Measurements from ENCODE around the gene TCFL5.
A peak's percentile ranks its signal among the peaks of the same experiment; 100 is the strongest.

TCFL5 gene

DNA sequence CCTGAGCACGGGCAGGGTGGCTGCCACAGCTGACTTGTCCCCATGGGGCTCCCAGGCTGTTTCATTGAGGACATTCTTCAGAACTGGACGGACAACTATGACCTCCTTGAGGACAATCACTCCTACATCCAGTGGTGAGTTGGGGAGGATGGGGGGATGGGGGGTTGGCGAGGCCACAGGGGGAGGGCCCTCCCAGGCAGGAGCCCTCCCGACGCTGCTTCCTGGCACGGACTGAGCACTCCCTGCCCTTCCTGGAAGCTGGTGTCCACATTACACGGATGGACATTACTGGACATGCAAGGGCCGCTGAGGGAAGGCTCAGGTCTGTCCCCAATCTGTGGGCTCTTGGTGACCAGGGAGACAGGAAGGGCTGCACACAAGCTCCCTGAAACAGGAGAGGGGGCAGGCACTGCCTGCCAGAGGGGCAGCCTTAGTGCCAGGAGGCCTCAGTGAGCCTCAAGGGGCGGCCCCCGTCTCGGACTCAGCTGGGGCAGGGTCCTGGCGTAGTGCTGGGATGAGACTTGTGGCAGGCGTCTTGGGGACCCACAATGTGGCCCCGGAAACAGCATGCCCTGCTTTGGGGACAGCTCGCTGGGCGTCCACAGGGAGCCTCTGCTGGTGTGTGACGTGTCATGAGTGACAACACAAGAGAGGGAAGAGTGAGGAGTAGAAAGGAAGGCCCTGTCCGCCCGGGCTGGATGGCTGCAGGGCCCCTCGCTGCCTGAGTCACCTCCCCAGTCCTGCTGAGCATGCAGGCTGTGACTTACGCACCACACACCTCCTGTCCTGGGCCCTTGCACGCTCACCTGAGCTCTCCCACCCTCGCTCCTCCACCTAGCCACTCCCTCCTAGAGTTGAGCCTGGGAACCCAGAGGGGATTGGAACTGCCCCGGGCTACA is 51.8 kb downstream of the TCFL5 start:
- DNase-seq (ENCODE audit: low spot score), result no peak

DNA sequence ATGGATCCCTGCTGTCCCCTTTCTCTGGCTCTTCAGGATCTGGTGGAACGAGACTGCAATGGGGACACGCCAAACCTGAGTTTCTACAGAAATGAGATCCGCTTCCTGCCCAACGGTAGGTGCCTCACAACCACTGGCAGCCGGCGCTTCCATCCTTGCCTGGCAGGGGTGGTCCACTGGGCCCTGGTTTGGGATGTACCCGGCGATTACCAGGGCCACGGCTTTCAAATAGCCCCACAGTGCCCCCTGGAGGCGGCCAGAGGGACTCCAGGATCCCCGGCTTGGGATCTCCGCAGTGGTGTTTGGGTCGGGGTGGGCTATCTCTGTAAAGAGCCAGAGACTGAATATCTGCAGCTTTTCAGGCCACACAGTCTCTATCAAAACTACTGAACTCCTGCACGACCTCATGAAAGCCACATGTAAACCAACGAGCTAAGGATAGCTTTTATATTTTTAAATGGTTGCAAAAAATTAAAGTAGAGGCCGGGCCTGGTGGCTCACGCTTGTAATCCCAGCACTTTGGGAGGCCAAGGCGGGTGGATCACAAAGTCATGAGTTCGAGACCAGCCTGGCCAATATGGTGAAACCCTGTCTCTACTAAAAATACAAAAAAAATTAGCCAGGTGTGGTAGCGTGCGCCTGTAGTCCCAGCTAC is 53.3 kb downstream of the TCFL5 start:
- no peak for DNase-seq (ENCODE audit: low spot score)

DNA sequence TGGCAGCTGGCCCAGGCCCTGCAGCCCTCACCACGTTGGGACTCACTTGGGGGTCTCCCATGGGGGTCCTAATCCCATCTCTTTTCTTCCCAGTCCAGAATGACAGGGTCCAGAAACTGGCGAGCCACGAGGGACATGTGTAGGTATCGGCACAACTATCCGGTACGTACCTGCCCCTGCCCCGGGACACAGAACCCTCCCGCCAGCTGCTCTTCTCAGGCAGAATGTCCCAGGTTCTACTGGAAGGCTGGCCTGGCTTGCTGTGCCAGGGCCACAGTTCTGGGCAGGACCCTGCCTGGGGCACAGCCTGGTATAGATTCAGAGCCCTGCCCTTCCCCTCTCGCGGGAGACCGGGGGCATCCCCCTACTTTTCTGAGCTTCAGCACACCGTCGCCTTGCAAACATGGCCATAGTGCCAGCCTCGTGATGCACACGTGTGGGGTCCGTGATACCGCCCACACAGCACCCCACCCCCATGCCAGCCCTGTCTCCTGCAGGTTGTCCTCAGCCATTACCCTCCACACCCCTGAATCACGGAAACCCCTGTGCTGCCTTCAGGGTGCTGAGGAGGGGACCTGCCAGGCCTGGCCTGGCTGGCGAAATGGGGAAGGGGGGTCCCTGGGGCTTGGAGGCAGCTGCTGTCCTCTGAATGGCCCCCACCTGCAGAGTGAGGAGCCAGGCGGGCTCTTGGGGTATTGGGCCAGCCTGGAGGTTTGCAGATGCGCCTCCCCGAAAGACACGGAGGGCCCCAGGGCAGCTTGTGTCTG is 54.0 kb downstream of the TCFL5 start:
- no peak for DNase-seq (ENCODE audit: low spot score)

DNA sequence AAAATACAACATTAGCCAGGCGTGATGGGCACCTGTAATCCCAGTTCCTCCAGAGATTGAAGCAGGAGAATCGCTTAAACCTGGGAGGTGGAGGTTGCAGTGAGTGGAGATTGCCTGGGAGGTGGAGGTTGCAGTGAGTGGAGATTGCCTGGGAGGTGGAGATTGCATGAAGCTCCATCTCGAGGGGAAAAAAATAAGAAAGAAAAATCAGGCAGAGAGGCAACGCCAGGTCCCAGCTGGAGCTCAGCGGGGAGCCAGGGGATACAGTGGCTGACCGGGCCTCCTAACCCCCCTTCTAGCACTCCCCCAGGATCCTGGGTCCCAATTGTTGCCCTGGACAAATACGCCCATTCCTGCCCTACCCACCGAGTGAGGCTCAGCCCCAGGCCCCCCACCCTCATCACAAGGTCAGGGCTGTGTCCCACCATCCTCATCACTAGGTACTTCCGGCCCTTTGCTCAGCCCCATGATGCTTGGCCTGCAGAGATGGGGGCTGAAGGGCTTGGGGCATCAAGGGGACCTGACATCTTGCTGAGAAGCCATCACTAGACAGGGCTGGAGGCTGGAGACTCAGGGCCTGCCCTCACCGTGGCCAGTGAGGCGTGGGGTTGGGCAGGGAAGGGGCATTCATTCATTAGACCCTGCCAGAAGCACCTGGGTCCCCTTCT is 55.1 kb downstream of the TCFL5 start:
- DNase-seq (ENCODE audit: low spot score), result no peak

DNA sequence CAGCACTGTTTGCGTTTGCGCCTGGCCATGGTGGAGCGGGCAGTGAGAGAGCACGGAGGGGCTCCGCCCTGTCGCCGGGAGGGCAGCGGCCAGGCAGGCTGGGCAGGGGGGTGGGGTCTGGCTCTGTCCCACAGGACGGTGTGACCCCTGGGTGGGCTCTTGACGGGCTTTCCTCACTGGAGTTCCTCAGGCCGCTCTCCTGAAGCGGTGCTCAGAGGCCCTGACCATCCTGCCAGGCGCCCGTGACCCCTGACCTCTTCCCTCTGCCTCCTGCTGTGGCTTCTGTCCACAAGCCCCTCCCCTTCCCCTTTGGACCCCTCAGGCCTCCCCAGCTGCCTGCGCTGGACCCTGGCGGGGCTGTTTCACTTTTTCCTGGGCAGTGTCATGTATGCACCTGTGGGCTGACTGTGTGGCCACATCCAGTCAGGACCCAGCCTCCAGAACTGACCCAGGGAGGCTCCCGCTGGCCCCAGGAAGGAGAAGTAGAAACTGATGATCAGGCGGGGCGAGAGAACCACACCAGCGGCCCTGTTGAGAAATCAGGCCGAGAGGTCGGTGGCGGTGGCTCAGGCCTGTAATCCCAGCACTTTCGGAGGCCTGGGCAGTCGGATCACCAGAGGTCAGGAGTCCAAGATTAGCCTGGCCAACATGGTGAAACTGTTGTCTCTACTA is 55.8 kb downstream of the TCFL5 start:
- DNase-seq (ENCODE audit: low spot score), result no peak

DNA sequence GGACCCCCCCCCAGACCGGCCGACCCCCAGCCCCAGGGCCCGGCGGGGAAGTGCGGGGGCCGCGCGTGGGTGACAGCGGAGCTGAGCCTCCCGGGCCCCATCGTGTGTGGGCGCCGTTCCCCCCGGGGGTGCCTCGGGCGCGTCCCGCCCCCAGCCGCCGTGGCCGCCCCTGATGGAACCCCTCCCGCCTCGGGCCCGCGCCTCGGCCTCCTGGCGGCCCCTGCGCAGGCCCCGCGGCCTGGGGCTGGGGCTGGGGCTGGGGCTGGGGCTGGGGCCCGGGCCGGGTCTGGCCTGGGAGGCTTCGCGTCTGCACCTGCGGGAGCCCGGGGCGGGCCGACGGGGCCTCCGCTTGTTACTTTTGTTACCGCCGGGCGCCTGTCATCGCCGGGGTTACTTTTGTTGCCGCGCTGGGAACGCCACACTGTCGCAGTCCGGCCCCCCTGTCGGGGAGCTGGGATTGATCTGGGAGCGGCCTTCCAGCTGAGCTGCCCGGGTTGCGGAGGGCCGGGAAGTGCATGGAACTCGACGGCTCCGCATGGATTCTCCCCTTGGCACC is 56.4 kb downstream of the TCFL5 start:
- DNase-seq (ENCODE audit: low spot score), result no peak

DNA sequence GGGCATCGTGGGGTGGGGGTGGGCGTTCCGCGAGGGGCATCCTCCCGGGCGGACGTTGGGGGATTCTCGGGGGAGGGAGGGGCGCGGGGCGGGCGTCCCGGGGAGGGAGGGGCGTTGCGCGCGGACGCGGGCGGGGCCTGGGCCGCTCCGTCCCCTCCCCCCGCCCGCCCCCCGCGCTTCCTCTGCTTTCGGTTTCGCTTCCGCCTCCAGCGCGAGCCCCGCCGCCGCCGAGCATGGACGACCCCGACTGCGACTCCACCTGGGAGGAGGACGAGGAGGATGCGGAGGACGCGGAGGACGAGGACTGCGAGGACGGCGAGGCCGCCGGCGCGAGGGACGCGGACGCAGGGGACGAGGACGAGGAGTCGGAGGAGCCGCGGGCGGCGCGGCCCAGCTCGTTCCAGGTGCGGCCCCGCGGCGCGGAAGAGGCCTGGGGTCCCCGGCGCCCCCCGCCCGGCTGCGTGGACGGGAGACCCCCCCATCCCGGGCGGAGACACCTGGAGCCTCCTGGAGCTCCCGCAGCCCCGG is 56.9 kb downstream of the TCFL5 start, which contains the start of gene OGFR:
Gene OGFR (plus strand): TSS at position 209 of the 528 bp plus-strand sequence. CDS start 25 bp downstream, at position 234.
- DNase-seq (ENCODE audit: low spot score), result peak; percentile 66

DNA sequence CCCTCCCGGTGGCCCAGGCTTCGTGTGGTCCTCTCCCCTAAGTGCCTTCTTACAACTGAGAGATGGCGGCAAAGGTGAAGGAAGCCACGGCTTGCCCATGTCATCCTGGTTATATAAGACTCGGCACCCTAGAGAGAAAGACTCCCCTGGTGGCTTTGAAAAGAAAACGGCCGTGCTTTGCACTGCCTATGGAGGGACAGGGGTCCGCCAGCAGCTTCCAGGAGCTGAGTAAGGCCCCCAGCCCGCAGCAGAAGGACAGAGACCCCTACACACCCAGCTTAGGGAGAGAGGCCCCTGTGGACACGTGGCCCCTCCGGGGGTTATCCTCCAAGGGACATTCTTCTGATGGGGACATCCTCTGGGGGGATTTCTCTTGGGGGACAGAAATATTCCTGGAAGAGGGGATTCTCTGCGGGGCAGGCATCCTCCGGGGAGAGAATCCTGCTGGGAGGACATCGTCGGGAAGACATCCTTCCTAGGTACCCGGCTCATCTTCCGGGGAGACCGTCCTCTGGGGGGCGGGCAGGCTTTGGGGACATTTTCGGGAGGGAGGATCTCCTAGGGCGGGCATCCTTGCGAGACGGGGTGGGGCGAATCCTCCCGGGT is 57.5 kb downstream of the TCFL5 start:
- DNase-seq (ENCODE audit: low spot score), result no peak

DNA sequence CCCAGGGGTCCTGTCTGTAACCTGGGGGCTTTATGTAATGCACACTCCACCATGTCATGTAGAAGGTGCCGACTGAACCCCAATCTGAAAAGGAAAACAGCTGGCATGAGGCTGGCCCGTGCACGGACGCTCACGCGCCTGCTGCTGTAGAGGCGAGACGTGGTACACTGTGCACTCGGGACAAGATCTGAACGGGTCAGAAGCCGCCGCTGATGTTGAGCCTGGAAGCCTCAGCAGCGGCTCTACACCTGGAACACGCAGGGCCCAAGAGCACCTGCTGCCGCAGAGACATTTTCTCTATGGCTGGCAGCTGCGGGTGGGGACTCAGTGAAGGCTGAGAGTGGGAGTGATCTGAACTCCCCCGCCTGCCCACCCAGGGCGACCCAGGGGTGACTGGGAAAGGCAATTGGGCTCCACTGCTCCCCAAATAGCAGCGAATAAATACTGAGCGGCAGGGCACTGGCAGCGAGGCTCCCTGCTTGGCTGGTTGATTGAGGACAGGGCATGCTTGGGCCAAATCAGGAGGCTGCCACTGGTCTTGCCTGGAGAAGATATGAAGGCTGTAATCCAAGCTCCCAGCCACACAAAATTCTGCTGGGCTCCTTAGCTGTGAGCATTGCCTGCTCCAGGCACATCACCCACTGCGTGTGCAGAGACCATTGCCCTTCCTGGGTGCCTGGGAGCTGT is 59.5 kb downstream of the TCFL5 start:
- DNase-seq (ENCODE audit: low spot score), result no peak

DNA sequence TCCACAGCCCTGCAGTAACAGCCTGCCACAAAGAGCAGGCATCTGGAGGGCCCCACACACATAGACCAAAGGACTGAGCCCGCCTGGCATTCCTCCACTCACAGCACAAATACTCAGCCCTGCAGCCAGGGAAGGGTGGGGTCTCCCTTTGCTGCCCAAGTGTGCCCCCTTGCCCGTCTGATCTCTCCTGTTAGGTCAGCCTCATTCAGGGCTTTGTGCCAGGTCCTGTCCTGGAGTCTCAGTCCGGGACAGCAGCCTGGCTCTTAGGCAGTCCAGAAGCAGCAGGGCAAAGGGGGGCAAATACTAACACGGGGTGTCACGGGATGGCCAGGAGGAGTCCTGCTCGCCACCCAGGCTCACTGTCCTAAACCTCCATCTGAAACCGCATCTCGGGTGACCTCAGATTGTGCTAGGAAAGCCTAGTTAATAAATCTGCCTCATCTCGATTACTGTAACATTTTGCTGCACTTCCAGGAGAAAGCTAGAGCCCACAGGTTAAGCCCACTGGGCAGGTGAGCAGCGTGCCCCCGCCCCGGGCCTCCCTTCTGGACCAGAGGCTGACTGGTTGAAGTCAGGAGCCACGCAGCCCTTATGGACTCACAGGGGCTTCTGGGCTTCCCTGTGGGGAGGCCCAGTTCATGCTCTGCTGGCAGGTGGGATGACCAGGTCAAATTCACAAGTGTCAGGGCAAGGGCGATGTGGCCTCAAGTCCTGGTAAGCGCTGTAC is 60.2 kb downstream of the TCFL5 start:
- no peak for DNase-seq (ENCODE audit: low spot score)

DNA sequence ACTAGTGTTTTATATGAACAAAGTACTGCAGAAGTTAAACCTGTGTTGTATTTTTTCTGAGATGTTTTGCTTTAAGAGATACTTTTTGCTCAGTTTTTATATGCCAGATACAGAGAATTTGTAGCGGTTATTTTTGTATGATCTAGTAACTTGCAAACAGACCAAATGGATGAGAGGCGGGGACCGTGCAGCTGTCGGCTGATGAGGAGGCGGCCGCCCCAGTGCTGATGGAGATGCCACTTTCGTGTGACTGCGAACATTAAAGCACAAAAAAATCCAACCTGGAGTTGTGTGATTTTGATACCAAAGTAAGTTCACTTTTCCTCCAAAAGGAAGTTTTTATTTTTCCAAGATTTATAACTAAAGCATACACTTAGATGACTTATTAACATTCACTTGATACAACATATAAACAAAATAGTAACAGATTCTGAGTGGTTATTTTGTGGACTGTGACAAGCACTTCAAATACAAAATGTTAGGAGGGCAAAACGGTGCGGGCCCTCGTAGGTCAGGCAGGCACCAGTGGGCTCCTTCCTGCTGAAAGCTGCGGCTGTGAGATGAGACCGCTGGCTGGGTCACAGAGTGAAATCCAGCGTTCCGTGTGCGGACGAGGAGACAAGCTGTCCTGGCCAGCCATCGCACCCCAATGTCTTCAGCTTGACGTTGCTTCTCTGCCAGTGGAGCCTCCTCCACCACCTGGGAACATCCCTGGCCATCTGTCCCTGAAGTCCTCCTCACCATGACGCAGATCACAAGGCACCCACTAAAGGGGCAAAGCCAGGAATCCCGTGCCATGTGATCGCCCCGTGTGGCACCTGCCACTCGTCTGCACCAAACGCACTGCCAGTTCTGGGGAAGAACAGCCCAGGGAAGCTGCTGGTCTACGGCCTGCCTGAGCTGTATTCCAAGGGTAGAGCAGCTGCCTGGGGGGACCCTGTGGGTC is 61.0 kb downstream of the TCFL5 start:
- DNase-seq (ENCODE audit: low spot score), result peak; percentile 68

DNA sequence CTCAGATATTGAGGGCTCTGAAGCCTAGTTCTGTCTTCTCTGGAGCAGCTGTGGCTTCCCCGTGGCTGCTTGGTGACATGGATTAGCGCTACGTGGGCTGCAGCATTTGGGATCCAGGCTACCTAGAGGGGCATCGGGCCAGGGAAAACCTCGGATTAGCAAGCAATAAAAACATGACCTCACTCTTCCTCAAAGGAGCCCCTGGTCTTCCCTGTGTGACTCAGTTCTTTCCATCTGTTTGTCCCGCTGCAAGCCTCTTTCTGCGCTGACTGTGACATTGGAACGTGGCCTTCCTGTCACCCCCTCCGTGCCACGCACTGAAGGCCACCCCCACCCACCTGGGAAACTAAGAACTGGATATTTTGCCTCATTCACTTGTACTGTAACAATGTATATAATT is 61.7 kb downstream of the TCFL5 start:
- no peak for DNase-seq (ENCODE audit: low spot score)

DNA sequence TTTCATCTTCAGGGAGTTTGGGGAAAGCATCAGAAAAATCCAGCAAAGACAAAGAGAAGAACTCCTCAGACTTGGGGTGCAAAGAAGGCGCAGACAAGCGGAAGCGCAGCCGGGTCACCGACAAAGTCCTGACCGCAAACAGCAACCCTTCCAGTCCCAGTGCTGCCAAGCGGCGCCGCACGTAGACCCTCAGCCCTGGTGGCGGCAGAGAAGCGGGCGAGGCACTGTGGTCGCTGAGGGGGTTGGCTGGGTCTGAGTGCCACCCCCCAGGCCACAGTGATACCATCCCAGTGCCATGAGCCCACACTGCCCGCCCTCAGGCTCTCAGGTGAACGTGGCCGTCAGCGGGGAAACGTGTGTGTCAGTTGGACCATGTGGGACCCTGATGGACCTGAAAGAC is 62.2 kb downstream of the TCFL5 start:
- no peak for DNase-seq (ENCODE audit: low spot score)

DNA sequence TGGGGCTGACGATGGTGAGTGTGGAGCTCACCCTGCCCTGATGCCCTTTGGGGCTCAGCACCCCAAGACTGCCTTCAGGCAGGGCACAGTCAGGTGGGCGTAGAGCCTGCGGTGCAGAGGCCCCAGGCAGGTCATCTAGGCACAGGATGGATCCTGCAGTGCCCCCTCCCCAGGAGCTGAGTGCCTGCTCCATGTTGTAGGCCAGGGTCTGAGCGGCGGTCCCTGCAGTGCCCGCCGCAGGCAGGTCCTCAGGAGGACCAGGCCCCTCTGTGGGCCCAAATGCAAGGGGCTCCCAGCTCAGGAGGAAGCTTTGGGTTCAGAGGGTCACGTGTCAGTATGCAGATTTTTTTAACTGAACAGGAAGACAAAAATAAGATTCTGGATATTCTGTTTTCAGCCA is 62.6 kb downstream of the TCFL5 start:
- DNase-seq (ENCODE audit: low spot score), result no peak

DNA sequence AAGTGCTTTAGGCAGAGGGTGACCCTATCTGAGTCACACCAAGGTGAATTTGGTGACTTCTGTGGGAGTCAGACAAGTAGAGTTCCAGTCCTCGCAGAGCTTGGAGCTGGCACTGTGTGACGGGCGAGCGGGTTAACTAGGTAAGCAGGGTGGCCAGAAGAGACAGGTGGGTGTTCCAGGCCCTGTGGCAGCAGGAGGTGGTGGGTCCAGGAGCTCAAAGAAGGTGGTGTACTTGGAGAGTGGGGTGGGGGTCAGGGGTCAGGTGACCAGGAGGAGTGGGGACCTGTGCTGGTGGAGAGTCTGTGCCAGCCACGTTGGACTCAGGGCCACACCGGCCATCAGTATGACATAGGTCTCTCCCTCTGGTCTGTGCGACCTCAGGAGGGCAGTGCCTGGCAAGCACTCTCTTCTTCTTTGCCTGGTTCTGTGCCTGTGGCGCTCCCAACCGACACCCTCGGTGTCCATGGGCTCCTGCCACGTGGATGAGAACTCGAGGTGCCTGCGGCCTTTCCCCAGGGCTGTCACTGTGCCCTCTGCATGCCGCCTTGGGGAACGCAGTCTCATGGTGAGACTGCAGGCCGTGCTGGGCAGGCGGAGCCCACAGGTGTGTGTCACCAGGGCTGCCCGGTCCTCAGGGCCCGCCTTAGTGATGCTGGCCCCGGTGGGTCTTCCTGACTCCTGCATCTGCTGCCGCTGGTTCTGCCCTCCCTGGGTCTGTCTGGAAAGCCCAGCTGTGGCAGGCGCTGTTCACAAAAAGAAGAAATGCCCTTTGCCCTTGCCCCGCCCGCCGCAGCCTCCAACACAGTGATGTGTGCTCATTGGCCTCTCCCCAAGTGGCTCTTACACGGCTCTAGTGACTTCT is 63.7 kb downstream of the TCFL5 start:
- DNase-seq (ENCODE audit: low spot score), result no peak

DNA sequence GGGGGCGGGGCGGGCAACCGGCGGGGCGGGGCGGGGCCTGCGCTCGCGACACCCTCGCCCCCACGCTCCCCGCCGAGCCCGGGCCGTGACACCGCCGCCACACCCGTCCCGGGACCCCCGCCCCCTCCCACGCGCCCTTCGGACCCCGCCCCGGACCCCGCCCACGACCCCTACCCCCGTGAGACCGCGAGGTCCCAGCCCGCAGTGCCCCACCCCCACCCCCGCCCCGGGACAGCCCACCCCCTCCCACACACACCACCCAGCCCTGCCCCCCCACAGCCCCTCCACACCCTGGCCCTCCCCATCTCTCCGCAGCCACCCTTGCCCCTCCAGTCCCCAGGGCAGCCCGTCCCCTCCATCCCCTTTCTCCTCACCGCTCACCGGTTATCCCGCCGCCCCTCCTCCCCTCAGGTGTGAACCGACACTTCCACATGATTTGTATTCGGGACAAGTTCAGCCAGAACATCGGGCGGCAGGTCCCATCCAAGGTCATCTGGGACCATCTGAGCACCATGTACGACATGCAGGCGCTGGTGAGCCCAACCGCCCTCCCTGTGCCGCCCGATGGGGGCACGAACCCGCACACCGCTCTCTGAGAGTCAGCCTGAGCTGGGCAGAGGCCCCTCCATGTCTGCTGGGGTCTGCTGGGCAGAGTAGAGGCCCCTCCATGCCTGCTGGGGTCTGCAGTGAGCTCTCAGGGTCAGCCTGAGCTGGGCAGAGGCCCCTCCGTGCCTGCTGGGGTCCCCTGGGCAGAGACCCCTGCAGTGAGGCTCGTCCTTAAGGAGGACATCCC is 64.7 kb downstream of the TCFL5 start:
- DNase-seq (ENCODE audit: low spot score), result no peak

Measured in Ammon's horn (tissue), 1 donor.